HG03025 (cell line): Measurements from ENCODE around the gene HOXD9.

Experiments used
- ATAC-seq: cut with Tn5 transposase; IDR thresholded peaks from one replicate; pipeline ENCODE4 v1.9.1; 2021; ENCODE audit warnings: mild to moderate bottlenecking, moderate library complexity; ENCODE audit not compliant: unreplicated experiment, low FRiP score

HOXD9 gene

DNA sequence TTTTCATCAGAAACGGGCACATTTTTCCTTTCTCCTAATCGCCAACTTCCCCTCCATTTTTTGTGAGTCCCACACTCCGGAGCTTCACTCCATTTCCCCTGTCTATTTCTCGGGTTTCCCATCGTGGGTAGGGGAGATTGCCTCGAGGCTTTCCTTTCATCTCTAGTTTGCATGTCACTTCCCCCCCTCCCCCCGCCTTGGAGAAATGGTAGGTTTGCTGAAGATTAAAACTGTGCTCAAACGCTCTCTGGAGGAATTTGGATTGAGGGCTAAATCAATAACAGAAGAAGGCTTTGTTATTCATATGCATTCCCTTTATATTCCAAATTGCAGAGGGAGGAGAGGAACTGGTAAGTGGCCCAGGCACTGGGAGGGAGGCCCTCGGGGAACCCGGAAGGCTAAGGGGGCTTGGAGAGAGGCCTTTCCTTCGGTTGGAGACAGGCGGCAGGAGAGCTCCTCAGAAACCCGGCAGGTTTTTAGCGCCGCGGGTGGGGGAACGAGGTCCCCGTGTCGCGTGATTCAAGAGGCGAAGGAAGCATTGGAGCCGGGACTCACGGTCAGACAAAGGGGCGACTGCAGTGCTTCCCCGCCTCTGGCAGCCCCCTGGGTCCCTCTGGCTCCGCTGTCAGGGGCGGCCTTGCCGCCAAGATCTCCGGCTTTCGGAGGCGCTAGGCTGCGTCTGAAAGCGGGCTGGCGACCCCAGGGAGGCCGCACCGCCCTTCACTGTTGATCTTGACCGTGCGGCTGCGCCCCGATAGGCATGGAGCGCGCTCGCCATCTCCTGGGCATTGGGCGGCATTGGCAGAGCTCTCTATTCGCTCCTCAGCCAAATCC lies 25.3 kb upstream of the HOXD9 start:
- ATAC-seq: no peak

DNA sequence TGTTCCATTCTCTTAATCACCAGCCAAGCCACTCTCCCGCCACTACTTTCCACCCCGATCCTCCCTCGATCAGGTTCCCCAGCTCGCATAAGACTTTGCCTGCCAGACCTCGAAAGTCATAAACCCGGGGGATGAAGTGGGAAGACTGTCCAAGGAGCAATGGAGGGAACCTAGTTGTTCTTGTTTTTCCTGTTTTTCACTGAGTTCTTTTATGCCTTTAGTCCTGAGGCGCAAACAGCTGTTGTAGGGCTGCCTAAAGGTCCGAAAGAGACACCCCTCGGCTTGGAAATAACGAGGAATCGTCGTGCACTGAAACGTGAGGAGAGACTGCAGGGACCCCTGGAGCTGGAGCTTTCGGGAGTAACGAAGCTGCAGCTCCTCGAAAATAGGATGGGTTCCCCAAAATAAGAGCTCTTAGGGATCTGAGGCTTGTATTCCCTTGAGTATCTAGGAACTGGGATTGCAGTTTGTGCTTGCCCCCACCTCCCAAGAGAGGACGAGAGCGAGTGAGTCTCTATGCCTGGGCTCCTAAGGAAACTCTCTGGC lies 24.6 kb upstream of the HOXD9 start:
- ATAC-seq: no peak

DNA sequence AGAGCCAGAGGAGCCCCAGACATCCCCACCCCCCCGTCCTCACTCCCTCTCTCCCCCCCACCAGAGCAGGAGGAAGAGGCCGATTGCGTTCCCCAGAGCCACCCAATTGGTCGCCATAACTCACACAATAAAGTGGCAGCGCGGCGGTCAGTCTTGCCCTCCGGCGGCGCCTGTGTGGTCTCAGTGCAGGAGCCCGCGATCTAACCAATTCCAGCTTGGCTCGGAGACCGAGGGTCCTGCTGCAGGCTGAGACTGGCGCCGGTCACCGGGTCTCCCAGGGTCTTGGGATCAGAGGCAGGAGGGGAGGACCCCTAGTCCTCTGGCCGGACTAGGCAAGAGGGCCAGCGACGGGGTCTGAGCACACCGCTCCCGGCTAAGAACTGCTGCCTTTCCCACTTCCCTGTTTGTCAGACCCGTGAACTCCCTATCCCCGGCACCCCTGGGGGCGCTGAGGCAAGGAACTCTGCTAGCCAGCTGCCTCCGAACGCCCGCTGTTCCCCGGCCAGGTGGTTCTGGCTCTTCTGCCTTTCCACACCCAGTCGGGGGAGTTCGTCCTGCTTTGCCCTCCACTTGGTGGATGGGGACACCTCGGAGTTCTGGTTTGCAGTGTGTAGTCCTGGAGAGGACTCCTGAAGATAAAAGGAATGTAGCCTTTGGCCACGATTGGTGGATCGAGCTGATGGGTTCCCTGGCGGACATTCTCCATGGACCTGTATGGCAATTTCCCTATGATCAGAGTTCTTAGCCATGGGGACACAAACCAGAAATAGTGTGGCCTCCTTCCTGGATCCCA lies 24.0 kb upstream of the HOXD9 start:
- no peak for ATAC-seq

DNA sequence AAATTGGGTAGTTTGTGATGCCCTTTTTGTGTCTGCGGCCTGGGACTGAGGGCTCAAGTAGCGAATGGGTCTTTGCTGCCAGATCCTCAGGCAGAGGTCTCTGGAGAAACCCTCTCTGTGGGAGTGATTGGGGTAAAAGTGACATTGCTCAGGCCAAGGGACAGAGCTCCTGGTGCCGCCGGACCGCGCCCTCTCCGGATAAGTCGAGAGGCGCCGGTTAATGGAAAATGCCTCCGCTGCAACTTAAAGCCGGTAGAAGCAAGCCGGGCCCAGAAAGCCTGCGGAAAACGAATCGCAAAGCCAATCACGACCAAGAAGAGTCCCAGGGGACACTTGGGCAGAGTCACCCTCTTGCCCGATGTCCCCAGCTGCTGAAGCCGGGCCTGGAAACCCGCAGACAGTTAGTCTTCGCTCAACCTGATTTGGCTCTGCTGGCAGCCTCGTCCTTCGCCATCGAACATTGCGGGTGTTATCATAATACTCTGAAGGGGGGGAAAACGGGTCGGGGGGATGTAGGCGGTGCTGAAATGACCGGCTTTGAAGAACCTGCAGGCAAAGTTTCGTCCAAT lies 23.3 kb upstream of the HOXD9 start:
- ATAC-seq: no peak

DNA sequence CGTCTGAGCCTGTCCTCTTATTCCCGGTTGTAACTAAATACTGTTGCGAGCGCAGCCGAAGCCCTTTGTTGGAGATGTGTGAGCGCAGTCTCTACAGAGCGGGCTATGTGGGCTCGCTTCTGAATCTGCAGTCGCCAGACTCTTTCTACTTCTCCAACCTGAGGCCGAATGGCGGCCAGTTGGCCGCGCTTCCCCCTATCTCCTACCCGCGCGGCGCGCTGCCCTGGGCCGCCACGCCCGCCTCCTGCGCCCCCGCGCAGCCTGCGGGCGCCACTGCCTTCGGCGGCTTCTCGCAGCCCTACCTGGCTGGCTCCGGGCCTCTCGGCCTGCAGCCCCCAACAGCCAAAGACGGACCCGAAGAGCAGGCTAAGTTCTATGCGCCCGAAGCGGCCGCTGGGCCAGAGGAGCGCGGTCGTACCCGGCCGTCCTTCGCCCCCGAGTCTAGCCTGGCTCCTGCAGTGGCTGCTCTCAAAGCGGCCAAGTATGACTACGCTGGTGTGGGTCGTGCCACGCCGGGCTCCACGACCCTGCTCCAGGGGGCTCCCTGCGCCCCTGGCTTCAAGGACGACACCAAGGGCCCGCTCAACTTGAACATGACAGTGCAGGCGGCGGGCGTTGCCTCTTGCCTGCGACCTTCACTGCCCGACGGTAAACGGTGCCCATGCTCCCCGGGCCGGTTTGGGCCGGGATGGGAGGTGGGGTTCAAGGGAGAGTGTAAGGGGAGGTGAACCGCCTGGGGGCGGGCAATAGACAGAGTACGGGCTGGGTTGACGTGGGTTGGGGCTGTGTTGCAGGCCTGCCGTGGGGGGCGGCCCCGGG lies 22.6 kb upstream of the HOXD9 start, which contains the start of gene HOXD12:
TSS of gene HOXD12 (plus strand) at position 68 of the 819 bp plus-strand sequence. CDS start at position 75, 7 bp downstream.
- no peak for ATAC-seq

DNA sequence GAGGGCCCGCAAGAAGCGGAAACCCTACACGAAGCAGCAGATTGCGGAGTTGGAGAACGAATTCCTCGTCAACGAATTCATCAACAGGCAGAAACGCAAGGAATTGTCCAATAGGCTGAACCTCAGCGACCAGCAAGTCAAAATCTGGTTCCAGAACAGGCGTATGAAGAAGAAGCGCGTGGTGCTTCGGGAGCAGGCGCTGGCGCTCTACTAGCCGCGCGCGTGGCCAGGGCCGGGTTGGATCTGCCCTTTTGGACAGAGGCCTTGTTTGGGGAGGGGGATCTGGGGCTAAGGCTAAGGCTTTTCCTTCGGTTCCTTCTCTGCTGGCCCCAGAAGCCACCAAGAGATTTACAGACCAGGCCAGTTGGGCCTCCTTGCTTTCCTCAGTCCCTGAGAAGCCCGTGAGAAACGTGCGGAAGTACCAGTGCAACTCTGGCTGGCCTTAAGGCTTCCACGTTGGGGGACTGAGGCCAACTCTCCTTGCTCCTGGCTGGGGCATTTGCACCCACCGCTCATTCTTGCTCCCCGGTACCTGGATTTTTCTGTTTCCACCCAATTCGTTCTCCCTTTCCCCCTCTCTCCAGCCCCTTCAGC lies 21.9 kb upstream of the HOXD9 start:
- no peak for ATAC-seq

DNA sequence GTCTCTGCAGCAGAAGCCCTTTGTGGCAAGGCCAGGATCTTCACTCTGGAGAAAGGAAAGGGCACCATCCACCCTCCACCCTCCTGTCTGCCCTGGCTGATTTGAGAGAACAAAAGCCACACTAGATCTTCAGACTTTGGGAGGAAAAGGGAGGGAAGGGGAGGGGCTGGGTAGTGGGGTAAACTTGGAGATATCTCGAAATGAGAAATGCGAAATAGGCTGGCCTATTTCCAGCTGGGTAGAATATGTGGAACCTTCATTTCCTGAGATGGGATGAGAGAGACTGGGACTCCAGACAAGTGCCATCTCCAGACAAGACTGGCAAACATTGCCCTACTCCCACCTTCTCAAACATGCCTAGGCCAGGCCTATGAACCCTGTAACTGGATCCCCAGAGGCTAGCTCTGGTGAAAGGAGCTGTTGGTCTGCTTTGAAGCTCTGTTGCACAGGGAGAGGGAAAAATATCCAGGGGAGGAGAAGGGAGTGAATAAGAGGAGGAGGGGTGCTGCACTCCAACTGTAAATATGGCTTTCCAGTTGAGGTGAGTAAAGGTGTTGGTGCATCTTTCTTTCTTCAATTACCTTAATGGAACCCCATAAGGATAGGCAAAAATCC lies 21.2 kb upstream of the HOXD9 start:
- ATAC-seq: no peak

DNA sequence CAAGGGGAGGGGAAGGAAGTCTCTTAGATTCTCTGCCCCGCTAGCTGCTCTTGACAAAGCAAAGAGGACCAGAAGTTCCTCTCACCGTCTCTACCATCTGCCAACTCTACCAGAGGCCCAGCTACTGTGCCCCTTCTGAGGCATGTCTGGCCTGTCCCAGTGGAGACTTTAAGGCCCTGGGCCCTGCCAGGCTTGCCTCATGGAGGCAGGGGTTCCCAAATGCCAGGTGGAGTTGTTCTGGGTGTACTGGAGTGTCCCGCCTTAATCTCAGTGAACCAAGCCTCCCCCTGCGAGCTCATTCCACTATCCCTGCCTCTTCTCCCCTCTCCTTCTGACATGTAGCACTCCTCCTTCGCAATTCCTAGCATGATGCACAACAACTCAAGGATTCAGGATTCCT lies 20.7 kb upstream of the HOXD9 start:
- no peak for ATAC-seq

DNA sequence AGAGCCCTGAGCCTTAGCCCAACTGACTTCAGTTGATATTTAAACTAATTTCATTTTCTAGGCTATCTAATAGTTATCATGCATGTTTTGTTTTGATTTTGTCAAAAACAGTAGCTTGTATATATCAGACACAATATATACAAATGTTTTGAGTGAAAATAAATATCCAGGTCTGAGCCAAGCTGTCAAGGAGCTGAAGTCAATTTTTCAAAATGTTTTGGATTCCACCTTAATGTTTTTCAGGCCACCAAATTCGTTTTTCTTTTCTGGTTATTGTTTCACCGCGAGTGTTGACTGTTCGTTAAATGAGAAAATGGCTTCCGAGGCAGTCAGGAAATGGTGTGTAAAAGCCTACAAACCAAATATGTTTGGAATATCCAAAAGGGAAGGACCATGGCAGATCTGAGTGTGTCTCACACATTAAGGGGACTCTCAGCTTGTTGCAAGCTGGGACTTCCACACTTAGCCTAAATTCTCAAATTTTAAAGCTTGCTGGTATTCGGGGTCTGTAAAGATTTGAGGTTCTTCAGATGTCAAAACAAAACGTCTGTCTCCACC lies 20.1 kb upstream of the HOXD9 start:
- no peak for ATAC-seq

DNA sequence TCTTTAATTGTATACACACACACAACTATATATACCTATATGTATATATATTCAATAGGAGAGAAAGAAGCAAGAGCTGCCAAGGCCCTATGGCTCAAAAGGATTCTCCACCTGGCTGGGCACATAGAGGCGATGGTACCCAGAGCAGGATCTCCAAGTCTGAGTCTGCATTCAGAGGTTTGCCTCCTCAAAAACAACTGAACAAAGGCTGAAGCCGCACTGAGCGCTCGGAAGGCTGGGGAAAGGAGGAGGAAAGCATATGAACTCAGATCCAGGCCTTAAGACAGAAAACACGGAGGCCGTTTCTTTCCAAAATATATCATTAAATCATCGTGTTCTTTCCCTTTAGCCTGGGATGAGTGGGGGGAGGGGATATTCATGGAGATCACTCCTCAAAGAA lies 19.3 kb upstream of the HOXD9 start:
- ATAC-seq: no peak

DNA sequence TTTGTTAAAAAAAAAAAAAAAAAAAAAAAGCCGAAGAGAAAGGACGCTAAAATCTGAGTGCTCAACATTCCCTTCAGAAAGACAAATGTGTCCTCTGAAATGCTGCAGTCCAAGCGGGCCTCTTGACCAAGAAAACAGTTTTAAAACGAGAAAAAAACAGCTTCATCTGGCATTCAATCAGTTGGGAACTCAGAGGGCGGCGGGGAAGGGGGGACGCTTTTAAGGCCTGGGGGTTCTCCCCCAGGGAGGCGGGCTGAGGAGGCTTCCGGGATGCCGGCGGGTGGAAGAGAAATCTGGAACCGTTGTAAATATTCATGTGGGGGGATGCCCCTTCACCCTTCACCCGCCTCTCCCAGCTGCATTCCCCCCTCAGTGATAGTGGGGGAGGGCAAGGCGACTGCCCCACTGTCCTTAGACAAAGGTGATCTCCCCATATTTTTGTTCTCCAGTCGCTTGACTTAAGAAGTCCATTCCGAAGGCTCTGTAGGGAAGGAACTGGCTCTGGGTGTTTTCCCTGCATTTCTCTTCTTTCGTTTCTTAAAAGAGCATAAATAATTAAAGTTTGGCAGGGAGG lies 18.7 kb upstream of the HOXD9 start:
- no peak for ATAC-seq

DNA sequence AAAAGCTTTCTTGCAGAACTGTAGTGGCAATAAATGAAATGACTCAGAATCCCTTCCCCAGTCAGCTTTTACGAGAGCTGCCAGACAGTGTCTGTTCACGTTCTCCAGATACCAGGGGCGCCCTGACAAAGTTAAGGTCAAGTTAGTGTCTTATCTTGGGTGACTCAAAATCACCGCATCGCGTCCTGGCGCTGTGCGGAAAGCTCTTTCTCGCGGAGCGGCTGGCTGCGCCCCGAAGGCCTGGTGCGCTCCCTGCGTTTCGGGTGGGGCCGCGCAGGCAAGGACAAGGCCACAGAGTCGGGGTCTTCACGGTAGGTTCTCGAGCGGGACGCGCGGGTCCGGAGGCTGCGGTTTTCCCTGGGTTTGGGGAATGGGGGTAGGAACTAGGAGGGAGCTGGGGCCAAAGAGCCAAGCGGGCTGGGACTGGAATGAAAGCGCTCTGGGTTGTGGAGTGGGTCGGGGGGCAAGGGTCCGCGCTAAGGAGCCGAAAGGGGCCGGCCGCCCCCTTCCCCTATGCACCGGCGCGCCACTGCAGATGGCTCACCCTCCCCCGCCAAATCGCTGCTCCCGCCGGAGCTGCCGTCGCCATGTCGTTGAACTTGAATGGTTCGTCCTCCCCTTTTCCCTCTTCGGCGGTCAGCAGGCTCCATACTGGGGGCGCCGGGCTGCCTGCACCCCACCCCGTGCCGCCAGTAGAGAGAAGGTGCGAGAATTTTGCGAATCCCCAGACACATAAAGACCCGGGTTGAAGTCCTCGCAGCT lies 18.0 kb upstream of the HOXD9 start:
- ATAC-seq: no peak

DNA sequence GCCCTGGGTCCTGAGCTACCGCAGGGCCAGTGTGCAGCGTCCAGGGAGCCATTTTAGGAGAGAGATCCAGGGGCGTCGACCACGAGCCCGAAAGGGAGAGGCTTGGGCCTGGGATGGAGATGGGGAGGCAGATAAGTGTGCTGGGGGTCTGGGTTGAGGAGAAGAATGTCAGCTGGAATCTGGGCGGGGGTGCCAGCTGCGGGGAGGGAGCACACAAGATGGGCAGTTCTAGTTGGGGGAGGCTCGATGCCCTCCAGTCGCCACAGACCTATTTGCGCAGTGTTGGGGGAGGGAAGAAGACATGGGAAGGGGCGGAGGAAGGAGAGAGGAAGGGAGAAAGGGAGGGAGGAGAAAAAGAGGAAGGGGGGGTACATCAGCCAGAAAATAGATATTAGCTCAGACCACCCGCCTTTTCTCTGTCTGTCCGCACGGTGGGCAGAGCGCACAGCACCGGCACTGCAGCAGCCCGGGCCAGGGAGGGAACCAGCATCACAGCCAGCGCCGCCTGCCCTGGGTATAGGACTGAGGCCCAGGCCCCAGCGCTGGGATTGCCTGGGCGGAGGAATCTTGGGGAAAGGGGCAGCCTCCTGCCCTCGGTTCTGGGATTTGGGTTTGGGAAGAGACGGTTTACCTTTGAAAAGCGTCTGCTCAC lies 17.3 kb upstream of the HOXD9 start:
- no peak for ATAC-seq

DNA sequence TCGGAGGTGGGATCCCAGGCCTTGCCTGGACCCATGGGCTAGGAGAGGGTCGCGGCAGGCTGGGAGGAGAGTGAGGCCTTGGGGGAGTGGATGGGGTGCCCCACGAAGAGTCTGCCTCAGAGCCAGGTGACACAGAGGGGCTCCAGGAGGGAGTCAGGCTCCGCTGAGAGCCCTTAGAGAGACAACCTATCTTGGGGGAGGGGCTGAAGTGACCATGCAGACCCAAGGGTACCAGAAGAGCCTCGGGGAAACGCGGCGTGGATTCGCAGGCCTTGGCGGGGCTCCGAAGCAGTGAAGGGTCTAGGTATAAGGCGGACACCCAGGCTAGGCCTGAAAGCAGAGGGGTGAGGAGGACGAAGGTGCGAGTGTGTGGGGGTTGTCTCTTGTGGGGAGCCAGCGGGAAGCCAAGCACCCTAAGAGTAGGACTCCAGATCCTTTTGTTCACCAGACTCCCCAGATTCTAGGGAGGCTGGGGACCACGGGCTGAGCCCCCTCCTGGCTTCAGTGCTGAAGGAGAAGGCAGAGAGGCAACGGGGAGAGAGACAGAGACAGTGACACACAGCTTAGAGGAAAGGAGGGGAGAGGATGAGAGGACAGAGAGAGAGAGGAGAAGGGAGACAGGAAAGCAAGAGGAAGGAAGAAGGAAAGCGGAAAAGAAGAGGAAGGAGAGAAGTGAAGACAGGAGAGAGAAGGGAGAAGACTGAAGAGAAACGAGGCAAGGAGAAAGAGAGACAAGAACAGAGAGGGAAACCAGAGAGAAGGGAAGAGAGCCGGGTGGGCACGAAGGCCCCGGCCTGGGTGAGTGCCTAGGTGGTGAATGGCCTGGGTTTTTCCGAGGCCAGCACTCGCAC lies 16.6 kb upstream of the HOXD9 start:
- no peak for ATAC-seq

DNA sequence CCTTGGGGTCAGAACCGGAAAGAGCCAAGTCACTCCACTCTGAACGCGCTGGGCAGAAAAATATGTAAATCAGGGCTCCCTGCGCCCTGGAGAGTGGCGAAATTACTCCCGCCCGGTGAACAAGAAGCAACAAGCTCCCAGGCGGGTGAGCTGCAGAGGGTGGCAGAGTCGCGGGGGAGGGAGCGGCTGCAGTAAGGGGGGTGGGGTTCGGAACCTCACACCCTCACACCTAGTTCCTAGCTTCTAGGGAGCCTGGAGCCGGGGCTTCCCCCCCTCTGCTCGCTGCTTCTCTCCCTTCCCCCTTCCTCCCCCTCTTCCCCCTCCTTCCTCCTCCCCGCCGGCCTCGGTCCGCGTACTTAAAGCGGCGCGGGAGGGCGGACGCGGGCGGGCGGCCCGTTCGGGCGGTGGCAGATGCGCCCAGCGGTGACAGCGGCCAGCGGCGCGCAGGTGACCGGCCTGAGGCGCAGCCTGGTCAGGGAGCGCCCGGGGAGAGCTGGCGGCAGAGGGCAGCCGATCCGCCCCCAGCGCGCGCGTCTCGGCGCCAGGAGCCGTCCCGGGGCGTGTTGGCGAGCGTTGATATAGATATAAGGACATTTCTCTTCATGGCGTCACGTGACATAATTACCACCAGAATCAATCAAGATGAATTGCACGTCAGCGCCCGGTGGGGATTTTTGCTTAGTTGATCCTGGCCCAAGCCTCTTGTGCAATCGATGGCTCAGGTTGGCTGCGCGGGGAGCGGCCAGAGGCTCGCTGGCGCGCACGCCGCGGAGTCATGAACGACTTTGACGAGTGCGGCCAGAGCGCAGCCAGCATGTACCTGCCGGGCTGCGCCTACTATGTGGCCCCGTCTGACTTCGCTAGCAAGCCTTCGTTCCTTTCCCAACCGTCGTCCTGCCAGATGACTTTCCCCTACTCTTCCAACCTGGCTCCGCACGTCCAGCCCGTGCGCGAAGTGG lies 15.7 kb upstream of the HOXD9 start, which contains the start of gene HOXD11:
TSS of gene HOXD11 (plus strand) at position 700 of the 959 bp plus-strand sequence. CDS start at position 776, 76 bp downstream.
- ATAC-seq: no peak
